Spleen (tissue), 11 donors: ENCODE data around the gene ZDHHC7. TPM values are rescaled to one million over a fixed set of nuclear protein-coding genes. Genes with fewer than 3 reads are reported as not detected.

Experiments
- DNase-seq: peaks from one replicate; pipeline ENCODE4 v3.0.0-alpha.2; 2020
- H3K27ac ChIP-seq, 8 donors: fragments of 200-600 bp; sonication (generic) in 7 of 8; 1 replicate in 4 of 8; 2 replicates in 4 of 8; pipeline versions ENCODE4 v1.5.0 to v1.8.0; 2016 to 2021; ENCODE audit warnings: inconsistent platforms in 4 of 8, mild to moderate bottlenecking in 4 of 8, moderate library complexity in 1 of 8
- H3K27me3 ChIP-seq, 7 donors: fragments of 200-600 bp; sonication (generic) in 6 of 7; replicated peaks in 1 of 7; 1 replicate in 4 of 7; 2 replicates in 3 of 7; pipeline versions ENCODE4 v1.5.0 to v1.8.0; 2016 to 2021; ENCODE audit warnings: inconsistent platforms in 3 of 7, mild to moderate bottlenecking in 1 of 7
- H3K36me3 ChIP-seq, 6 donors: fragments of 200-600 bp; sonication (generic) in 5 of 6; 1 replicate in 4 of 6; 2 replicates in 2 of 6; pipeline versions ENCODE4 v1.5.0 to v1.8.0; 2016 to 2021; ENCODE audit warnings: inconsistent platforms in 2 of 6
- H3K4me1 ChIP-seq, 6 donors: fragments of 200-600 bp; sonication (generic) in 5 of 6; 1 replicate in 3 of 6; 2 replicates in 3 of 6; pipeline versions ENCODE4 v1.5.0 to v1.8.0; 2016 to 2021; ENCODE audit warnings: inconsistent platforms in 3 of 6
- H3K4me3 ChIP-seq, 8 donors: fragments of 200-600 bp; sonication (generic) in 7 of 8; 1 replicate in 4 of 8; 2 replicates in 4 of 8; pipeline versions ENCODE4 v1.5.0 to v1.8.0; 2016 to 2021; ENCODE audit warnings: inconsistent platforms in 4 of 8, mild to moderate bottlenecking in 4 of 8, moderate library complexity in 2 of 8
- H3K9me3 ChIP-seq, 8 donors: fragments of 200-600 bp; sonication (generic) in 7 of 8; 1 replicate in 4 of 8; 2 replicates in 4 of 8; pipeline versions ENCODE4 v1.5.0 to v1.8.0; 2016 to 2021; ENCODE audit warnings: inconsistent platforms in 4 of 8
- POLR2A ChIP-seq, 3 donors: fragments of 450-650 bp; IDR thresholded peaks; one replicate each; pipeline ENCODE4 v1.5.1; 2017; ENCODE audit warnings: antibody characterized with exemption in 3 of 3, mild to moderate bottlenecking in 1 of 3
- POLR2AphosphoS5 ChIP-seq, 3 donors: sonication (generic); formaldehyde crosslinking; IDR thresholded peaks; one replicate each; pipeline ENCODE4 v1.5.1; 2017; ENCODE audit warnings: antibody characterized with exemption in 3 of 3
- WGBS, 5 donors: extraction: QIAGEN DNeasy Blood & Tissue Kit in 3 of 5; methylation state at CpG; one replicate each; pipeline versions ENCODE4 v1.1.5 to v1.1.7; 2013 to 2018; 5-methylcytosine and 5-hydroxymethylcytosine counted together
- intact Hi-C: fragments of 100-400 bp; cut with DNase I; formaldehyde crosslinking; loops from one replicate; pipeline ENCODE4 v1.15.0; 2023; ENCODE audit warnings: low total_unique reads
- polyA plus RNA-seq, 3 donors: library from polyadenylated mRNA; stranded (reverse); fragments of 200-250 nt; gene quantifications; one replicate each; pipeline ENCODE4 v1.2.1, GENCODE V29; 2013
- total RNA-seq, 7 donors: library from RNA; depleted of rRNA in 3 of 7; stranded (reverse); fragments of >200 nt in 3 of 7; fragmentation: NEBNext Ultra II Directional in 4 of 7; extraction: Animal tissue kit (Norgen Biotek cat#: 25700) in 4 of 7; gene quantifications; one replicate each; pipeline versions ENCODE4 v1.1.0 to v1.2.1, GENCODE V29; 2016 to 2021
- TF ChIP-seq, protein P1 (sequence below), 11 experiments: fragments of 200-600 bp in 7 of 11; fragments of 450-650 bp in 4 of 11; sonication (generic) in 4 of 11; IDR thresholded peaks in 8 of 11; conservative IDR thresholded peaks in 3 of 11; 1 replicate in 7 of 11; 2 replicates in 4 of 11; pipeline versions ENCODE4 v1.4.0 to v1.8.0; 2016 to 2021; ENCODE audit warnings: antibody characterized with exemption in 11 of 11, inconsistent platforms in 4 of 11, mild to moderate bottlenecking in 1 of 11
- donor health status: healthy with polysubstance abuse.
- donor health status: DM: no; HTN: no; CAD: no; lungs with moderate emphysema.
- donor health status: DM: no; HTN: no; CAD: no.
- donor health status: Bipolar disorder and iron deficiency.
- donor health status: healthy.
- donor health status: DM: no; HTN: no; CAD: no.
- donor health status: DM: yes; HTN: yes; CAD: no.

The ZDHHC7 gene
- total and polyA plus RNA-seq, 10 donors, result 10.3 to 87.1 (median 49.4) TPM

DNA sequence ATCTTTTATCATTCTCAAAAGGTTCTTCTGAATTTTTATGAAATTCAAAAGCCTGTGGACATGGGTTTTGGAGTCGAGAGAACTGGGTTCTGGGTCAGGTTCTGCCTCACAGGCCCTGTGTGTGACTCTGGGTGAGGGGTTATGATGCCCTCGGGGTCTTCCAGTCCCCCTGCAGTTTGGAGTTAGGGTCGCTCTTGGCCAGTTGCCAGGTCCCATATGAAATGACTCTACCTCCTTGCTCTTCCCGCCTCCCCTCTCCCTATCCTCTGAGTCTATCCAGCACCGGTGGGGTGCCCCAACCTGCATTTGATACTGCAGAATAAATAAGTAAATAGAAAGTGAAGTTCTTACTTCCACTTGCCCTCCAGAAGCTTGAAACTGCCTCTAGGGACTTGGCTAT lies 54.1 kb downstream of the ZDHHC7 start:
- TF ChIP-seq POLR2AphosphoS5 (IDR thresholded peaks at IDR 0.05) (no peak), POLR2A (IDR thresholded peaks at IDR 0.05) (no peak)
- TF ChIP-seq, protein P1, sequence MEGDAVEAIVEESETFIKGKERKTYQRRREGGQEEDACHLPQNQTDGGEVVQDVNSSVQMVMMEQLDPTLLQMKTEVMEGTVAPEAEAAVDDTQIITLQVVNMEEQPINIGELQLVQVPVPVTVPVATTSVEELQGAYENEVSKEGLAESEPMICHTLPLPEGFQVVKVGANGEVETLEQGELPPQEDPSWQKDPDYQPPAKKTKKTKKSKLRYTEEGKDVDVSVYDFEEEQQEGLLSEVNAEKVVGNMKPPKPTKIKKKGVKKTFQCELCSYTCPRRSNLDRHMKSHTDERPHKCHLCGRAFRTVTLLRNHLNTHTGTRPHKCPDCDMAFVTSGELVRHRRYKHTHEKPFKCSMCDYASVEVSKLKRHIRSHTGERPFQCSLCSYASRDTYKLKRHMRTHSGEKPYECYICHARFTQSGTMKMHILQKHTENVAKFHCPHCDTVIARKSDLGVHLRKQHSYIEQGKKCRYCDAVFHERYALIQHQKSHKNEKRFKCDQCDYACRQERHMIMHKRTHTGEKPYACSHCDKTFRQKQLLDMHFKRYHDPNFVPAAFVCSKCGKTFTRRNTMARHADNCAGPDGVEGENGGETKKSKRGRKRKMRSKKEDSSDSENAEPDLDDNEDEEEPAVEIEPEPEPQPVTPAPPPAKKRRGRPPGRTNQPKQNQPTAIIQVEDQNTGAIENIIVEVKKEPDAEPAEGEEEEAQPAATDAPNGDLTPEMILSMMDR (IDR thresholded peaks at IDR 0.05 in 8 of 11, conservative IDR thresholded peaks at IDR 0.05 in 3 of 11), result no peak
- Histone ChIP-seq H3K36me3 (no peaks in the 10 kb centered on the region), H3K4me1 (peaks cover 10 to 19% (median 17%) of the 10 kb centered on the region in 6 donors), H3K27me3 (peaks cover 0 to 15% (median 0%) of the 10 kb centered on the region in 7 donors), H3K4me3 (no peak overlapping the region), H3K9me3 (no peaks in the 10 kb centered on the region), H3K27ac (no peak overlapping the region)
- WGBS, 5 donors, result 84 to 94% (median 89%) methylated on average over 5 of the region's 5 CpGs
- no peak for DNase-seq
- intact Hi-C loops, result no loop called here

DNA sequence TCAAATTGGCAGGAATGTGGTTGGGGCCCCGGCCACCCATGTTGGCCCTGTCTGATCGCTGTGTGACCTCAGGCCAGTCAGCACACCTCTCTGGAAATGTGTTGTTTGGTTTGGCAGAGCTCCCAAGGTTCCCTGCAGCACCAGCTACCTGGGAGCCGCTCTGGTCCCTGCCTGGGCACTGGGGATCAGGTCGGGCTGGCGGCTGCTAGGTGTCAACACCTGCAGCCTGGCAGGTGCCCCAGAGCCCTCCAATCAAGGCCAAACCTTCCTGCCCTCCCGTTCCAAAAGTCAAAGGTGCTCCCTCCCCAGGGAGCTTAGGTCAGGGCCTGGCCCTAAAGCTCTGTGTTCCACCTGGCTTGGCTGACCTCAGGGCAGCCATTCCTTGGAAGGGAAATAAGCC lies 55.9 kb downstream of the ZDHHC7 start:
- Histone ChIP-seq H3K27ac (no peak overlapping the region), H3K27me3 (peaks cover 0 to 9% (median 0%) of the 10 kb centered on the region in 7 donors), H3K4me1 (peaks cover 11 to 33% (median 20%) of the 10 kb centered on the region in 6 donors), H3K36me3 (no peaks in the 10 kb centered on the region), H3K9me3 (no peaks in the 10 kb centered on the region), H3K4me3 (no peak overlapping the region)
- TF ChIP-seq, protein P1 (IDR thresholded peaks at IDR 0.05 in 8 of 11, conservative IDR thresholded peaks at IDR 0.05 in 3 of 11), result no peak
- peak; percentile 62 for DNase-seq
- 58 to 100% (median 87%) methylated on average over 1 to 6 of the region's 6 CpGs for WGBS, 5 donors
- intact Hi-C loops, result no loop called here

DNA sequence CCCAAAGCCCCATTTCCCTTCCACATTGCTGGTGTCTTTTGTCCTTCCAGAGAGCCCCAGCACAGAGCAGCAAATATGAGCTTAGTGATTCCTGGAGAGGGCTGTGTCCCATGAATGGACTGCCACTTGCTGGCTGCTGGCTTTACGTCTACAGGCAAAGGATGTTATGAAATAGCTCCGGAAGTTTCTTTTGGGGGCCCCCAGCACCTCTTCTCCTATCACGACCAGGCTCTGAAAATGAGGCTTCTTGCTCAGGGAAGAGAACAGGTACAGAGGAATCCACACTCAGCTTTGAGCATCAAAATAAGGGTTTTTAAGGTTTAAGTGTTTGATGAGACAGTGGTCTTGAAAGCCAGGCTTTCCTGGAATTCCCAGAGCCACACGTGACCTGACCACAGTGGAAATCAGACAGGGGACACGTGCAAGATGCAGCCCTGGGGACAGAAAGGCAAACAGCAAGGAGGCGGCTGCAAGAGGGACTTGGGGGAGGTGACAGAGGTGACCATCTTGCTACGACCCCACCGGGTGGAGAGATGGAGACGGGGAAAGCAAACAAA lies 58.1 kb downstream of the ZDHHC7 start:
- no peak overlapping the region for H3K4me3 ChIP-seq
- no peaks in the 10 kb centered on the region for H3K9me3 ChIP-seq
- H3K4me1 ChIP-seq, result peaks cover 11 to 38% (median 22%) of the 10 kb centered on the region in 6 donors
- H3K36me3 ChIP-seq, result no peaks in the 10 kb centered on the region
- no peak for DNase-seq
- TF ChIP-seq POLR2AphosphoS5 (IDR thresholded peaks at IDR 0.05) (no peak), POLR2A (IDR thresholded peaks at IDR 0.05) (no peak)
- TF ChIP-seq, protein P1 (IDR thresholded peaks at IDR 0.05 in 8 of 11, conservative IDR thresholded peaks at IDR 0.05 in 3 of 11), result no peak
- H3K27ac ChIP-seq, result peak overlapping the region in 7 of 8 donors; percentile 29 to 70 (median 49)
- no peaks in the 10 kb centered on the region for H3K27me3 ChIP-seq
- WGBS, 5 donors, result 38 to 59% (median 46%) methylated on average over 9 of the region's 9 CpGs
- intact Hi-C loops, result loop anchor here (5.0 kb wide), 1 partner anchor 196 kb away; no protein-coding TSS in a partner anchor

GRCh38 chr16:84952335-84953189 lies 58.8 kb downstream of the ZDHHC7 start:
- Histone ChIP-seq H3K27ac (peak overlapping the region; percentile 29 to 70 (median 48)), H3K27me3 (no peaks in the 10 kb centered on the region), H3K9me3 (no peaks in the 10 kb centered on the region), H3K4me1 (peaks cover 11 to 45% (median 24%) of the 10 kb centered on the region in 6 donors), H3K4me3 (no peak overlapping the region), H3K36me3 (no peaks in the 10 kb centered on the region)
- TF ChIP-seq, protein P1 (IDR thresholded peaks at IDR 0.05 in 8 of 11, conservative IDR thresholded peaks at IDR 0.05 in 3 of 11), result peak; percentile 78 to 97 (median 93)
- TF ChIP-seq POLR2AphosphoS5 (IDR thresholded peaks at IDR 0.05), result peak; percentile 25 to 48 (median 46)
- TF ChIP-seq POLR2A (IDR thresholded peaks at IDR 0.05), result no peak
- 41 to 60% (median 47%) methylated on average over 7 to 12 of the region's 12 CpGs for WGBS, 5 donors
- peak; percentile 87 for DNase-seq
- intact Hi-C loops, result loop anchor here (5.0 kb wide), 1 partner anchor 195 kb away; no protein-coding TSS in a partner anchor
